Trophoblast cell (in vitro differentiated cells and primary cell): ENCODE data around the gene NAV3.

Experiments used
- DNase-seq, 2 donors: peaks; one replicate each; pipeline ENCODE4 v3.0.0-alpha.2; 2016
- H2AFZ ChIP-seq: 2 replicates; pipeline ENCODE4 v1.6.1; 2013; ENCODE audit warnings: low read length, moderate library complexity, mild to moderate bottlenecking; ENCODE audit not compliant: insufficient read depth, poor library complexity
- H2AK5ac ChIP-seq: 2 replicates; pipeline ENCODE4 v1.6.1; 2013; ENCODE audit warnings: mild to moderate bottlenecking, low read length
- H2BK120ac ChIP-seq: 2 replicates; pipeline ENCODE4 v1.6.1; 2013; ENCODE audit warnings: low read length, mild to moderate bottlenecking, moderate library complexity; ENCODE audit not compliant: insufficient read depth, poor library complexity
- H2BK12ac ChIP-seq: 2 replicates; pipeline ENCODE4 v1.6.1; 2013; ENCODE audit warnings: mild to moderate bottlenecking, low read length, moderate library complexity
- H2BK5ac ChIP-seq: 2 replicates; pipeline ENCODE4 v1.6.1; 2013; ENCODE audit warnings: low read length, low read depth, moderate library complexity, mild to moderate bottlenecking; ENCODE audit not compliant: poor library complexity
- H3K14ac ChIP-seq: 2 replicates; pipeline ENCODE4 v1.6.1; 2013; ENCODE audit warnings: mild to moderate bottlenecking, low read length
- H3K18ac ChIP-seq: 2 replicates; pipeline ENCODE4 v1.6.1; 2013; ENCODE audit warnings: mild to moderate bottlenecking, low read length
- H3K23ac ChIP-seq: 2 replicates; pipeline ENCODE4 v1.6.1; 2013; ENCODE audit warnings: low read length
- H3K27ac ChIP-seq: 2 replicates; pipeline ENCODE4 v1.5.1; 2013; ENCODE audit warnings: low read depth, mild to moderate bottlenecking, inconsistent platforms, low read length, moderate library complexity
- H3K27me3 ChIP-seq: 2 replicates; pipeline ENCODE4 v1.6.1; 2013; ENCODE audit warnings: inconsistent platforms, mild to moderate bottlenecking, low read length, moderate library complexity; ENCODE audit not compliant: insufficient read depth
- H3K36me3 ChIP-seq, 2 experiments: 1 replicate in 1 of 2; 2 replicates in 1 of 2; pipeline ENCODE4 v1.6.1; 2013; ENCODE audit warnings: low read length in 2 of 2, mild to moderate bottlenecking in 2 of 2, moderate library complexity in 1 of 2; ENCODE audit not compliant: insufficient read depth in 2 of 2, control insufficient read depth in 1 of 2
- H3K4ac ChIP-seq: 2 replicates; pipeline ENCODE4 v1.6.1; 2013; ENCODE audit warnings: low read depth, mild to moderate bottlenecking, low read length, moderate library complexity
- H3K4me1 ChIP-seq, 2 experiments: 1 replicate in 1 of 2; 2 replicates in 1 of 2; pipeline ENCODE4 v1.6.1; 2013; ENCODE audit warnings: low read length in 2 of 2, mild to moderate bottlenecking in 2 of 2, moderate library complexity in 1 of 2; ENCODE audit not compliant: insufficient read depth in 2 of 2, control insufficient read depth in 1 of 2
- H3K4me2 ChIP-seq: 2 replicates; pipeline ENCODE4 v1.6.1; 2013; ENCODE audit warnings: inconsistent platforms, mild to moderate bottlenecking, low read length, moderate library complexity
- H3K4me3 ChIP-seq: 2 replicates; pipeline ENCODE4 v1.5.1; 2013; ENCODE audit warnings: mild to moderate bottlenecking, low read depth, low read length, inconsistent platforms
- H3K79me1 ChIP-seq: one replicate; pipeline ENCODE4 v1.6.1; 2013; ENCODE audit warnings: low read length
- H3K79me2 ChIP-seq: 2 replicates; pipeline ENCODE4 v1.6.1; 2013; ENCODE audit warnings: low read length, mild to moderate bottlenecking; ENCODE audit not compliant: control insufficient read depth, insufficient read depth, poor library complexity
- H3K9ac ChIP-seq: 2 replicates; pipeline ENCODE4 v1.6.1; 2013; ENCODE audit warnings: mild to moderate bottlenecking, low read length
- H3K9me3 ChIP-seq: 2 replicates; pipeline ENCODE4 v1.6.1; 2013; ENCODE audit warnings: low read depth, mild to moderate bottlenecking, control low read depth, inconsistent platforms, low read length; ENCODE audit not compliant: insufficient read depth
- H4K12ac ChIP-seq: 2 replicates; pipeline ENCODE4 v1.6.1; 2013; ENCODE audit warnings: low read depth, mild to moderate bottlenecking, low read length, moderate library complexity
- H4K8ac ChIP-seq: 2 replicates; pipeline ENCODE4 v1.6.1; 2013; ENCODE audit warnings: low read depth, mild to moderate bottlenecking, low read length, moderate library complexity
- H4K91ac ChIP-seq: one replicate; pipeline ENCODE4 v1.6.1; 2013; ENCODE audit warnings: low read depth, mild to moderate bottlenecking, low read length, moderate library complexity
- WGBS: extraction: QIAGEN DNeasy Blood & Tissue Kit; methylation state at CpG from one replicate; pipeline ENCODE4 v1.1.7; 2013; ENCODE audit warnings: missing lambda C conversion rate; ENCODE audit not compliant: insufficient read length, insufficient coverage; ENCODE audit errors: extremely low coverage; 5-methylcytosine and 5-hydroxymethylcytosine counted together

The NAV3 gene

GRCh38 chr12:77817276-77817675 is 13.4 kb upstream of the NAV3 start:
- WGBS: no CpG with 5 or more reads among the region's 2 CpGs

GRCh38 chr12:77818351-77818750 is 12.3 kb upstream of the NAV3 start:
- H2BK120ac ChIP-seq: no peak overlapping the region
- no peaks in the 10 kb centered on the region for H3K27me3 ChIP-seq
- no peak overlapping the region for H4K91ac ChIP-seq
- no peak for DNase-seq
- H3K36me3 ChIP-seq: no peaks in the 10 kb centered on the region
- no peak overlapping the region for H3K14ac ChIP-seq
- no peak overlapping the region for H2BK5ac ChIP-seq
- no peaks in the 10 kb centered on the region for H3K79me2 ChIP-seq
- WGBS: no CpG with 5 or more reads among the region's 4 CpGs
- no peak overlapping the region for H3K4me3 ChIP-seq
- no peak overlapping the region for H3K9ac ChIP-seq
- H2AFZ ChIP-seq: no peak overlapping the region
- no peak overlapping the region for H2AK5ac ChIP-seq
- H3K4me1 ChIP-seq: no peaks in the 10 kb centered on the region
- H4K12ac ChIP-seq: no peak overlapping the region
- H3K4me2 ChIP-seq: no peak overlapping the region
- H3K4ac ChIP-seq: no peak overlapping the region
- no peak overlapping the region for H2BK12ac ChIP-seq
- no peak overlapping the region for H3K18ac ChIP-seq
- no peak overlapping the region for H3K27ac ChIP-seq
- no peak overlapping the region for H4K8ac ChIP-seq
- H3K9me3 ChIP-seq: no peaks in the 10 kb centered on the region
- no peak overlapping the region for H3K23ac ChIP-seq
- H3K79me1 ChIP-seq: no peaks in the 10 kb centered on the region

More at GRCh38 chr12:77817276-77817675, 13.4 kb upstream of the NAV3 start:
- H2AFZ ChIP-seq: no peak overlapping the region
- H3K36me3 ChIP-seq: no peaks in the 10 kb centered on the region
- H2AK5ac ChIP-seq: no peak overlapping the region
- no peaks in the 10 kb centered on the region for H3K79me2 ChIP-seq
- H4K12ac ChIP-seq: no peak overlapping the region
- no peaks in the 10 kb centered on the region for H3K79me1 ChIP-seq
- H3K27me3 ChIP-seq: no peaks in the 10 kb centered on the region
- H3K14ac ChIP-seq: no peak overlapping the region
- H3K4me1 ChIP-seq: no peaks in the 10 kb centered on the region
- H3K4ac ChIP-seq: no peak overlapping the region
- H2BK5ac ChIP-seq: no peak overlapping the region
- H4K91ac ChIP-seq: no peak overlapping the region
- H3K18ac ChIP-seq: no peak overlapping the region
- H3K9ac ChIP-seq: no peak overlapping the region
- no peaks in the 10 kb centered on the region for H3K9me3 ChIP-seq
- H3K27ac ChIP-seq: no peak overlapping the region
- no peak overlapping the region for H2BK12ac ChIP-seq
- H4K8ac ChIP-seq: no peak overlapping the region
- no peak overlapping the region for H3K4me2 ChIP-seq
- no peak overlapping the region for H3K23ac ChIP-seq
- no peak overlapping the region for H2BK120ac ChIP-seq
- no peak overlapping the region for H3K4me3 ChIP-seq
- no peak for DNase-seq

GRCh38 chr12:77821699-77822203 is 8.9 kb upstream of the NAV3 start:
- Histone ChIP-seq H3K27ac (no peak overlapping the region), H3K4ac (no peak overlapping the region), H3K23ac (no peak overlapping the region), H3K9me3 (no peaks in the 10 kb centered on the region), H2AFZ (no peak overlapping the region), H3K4me3 (no peak overlapping the region), H4K91ac (no peak overlapping the region), H3K4me1 (no peaks in the 10 kb centered on the region), H4K12ac (no peak overlapping the region), H3K4me2 (no peak overlapping the region), H3K79me2 (no peaks in the 10 kb centered on the region), H2BK12ac (no peak overlapping the region), H3K79me1 (no peaks in the 10 kb centered on the region), H3K36me3 (no peaks in the 10 kb centered on the region), H3K18ac (no peak overlapping the region), H2BK120ac (no peak overlapping the region), H3K27me3 (no peaks in the 10 kb centered on the region), H2AK5ac (no peak overlapping the region), H3K9ac (no peak overlapping the region), H2BK5ac (no peak overlapping the region), H3K14ac (no peak overlapping the region), H4K8ac (no peak overlapping the region)
- no CpG with 5 or more reads among the region's 2 CpGs for WGBS
- DNase-seq: no peak

- Histone ChIP-seq H4K12ac (no peak overlapping the region), H3K4me3 (no peak overlapping the region), H4K91ac (no peak overlapping the region), H3K4me2 (no peak overlapping the region), H3K27me3 (no peaks in the 10 kb centered on the region), H2BK5ac (no peak overlapping the region), H2BK120ac (no peak overlapping the region), H3K36me3 (no peaks in the 10 kb centered on the region), H3K27ac (no peak overlapping the region), H3K79me2 (no peaks in the 10 kb centered on the region), H2AFZ (no peak overlapping the region), H4K8ac (no peak overlapping the region), H3K9ac (no peak overlapping the region), H3K14ac (no peak overlapping the region), H3K4ac (no peak overlapping the region), H3K18ac (no peak overlapping the region), H3K9me3 (peaks cover 1% of the 10 kb centered on the region), H3K4me1 (no peaks in the 10 kb centered on the region), H3K79me1 (no peaks in the 10 kb centered on the region), H3K23ac (no peak overlapping the region), H2AK5ac (no peak overlapping the region), H2BK12ac (no peak overlapping the region)
- no peak for DNase-seq
- no CpG with 5 or more reads among the region's 9 CpGs for WGBS
Measured at GRCh38 chr12:77833329-77833728, 2.6 kb downstream of the NAV3 start.
